ENCODE results near the gene SASH1. TPM values are rescaled to one million over a fixed set of nuclear protein-coding genes. Genes with fewer than 3 reads are reported as not detected.

SASH1 gene
- total RNA-seq, 1 experiment from 2014 or later: 11.7 TPM

- Histone ChIP-seq H3K9me3 (ENCODE audit: control insufficient read depth in 1 of 2, insufficient read depth in 1 of 2, low read depth in 1 of 2, low read length in 2 of 2) (no peaks in the 10 kb centered on the region), H3K9me2 (ENCODE audit: insufficient read depth) (0 out of 2 replicates have a peak, but pooled peaks cover 3% of the 10 kb centered on the region), H3K79me2 (ENCODE audit: insufficient read depth, low read length) (no peaks in the 10 kb centered on the region), H4K20me1 (ENCODE audit: insufficient read depth) (no peaks in the 10 kb centered on the region), H3K4me1 (ENCODE audit: control insufficient read depth in 1 of 2, insufficient read depth in 2 of 2, low read length in 2 of 2) (no peaks in the 10 kb centered on the region), H3K4me3 (replicated peaks in 1 of 2; ENCODE audit: low read depth in 1 of 2, low read length in 2 of 2) (no peak overlapping the region), H2AFZ (ENCODE audit: low read depth, low read length, poor library complexity, severe bottlenecking) (no peak overlapping the region), H3K4me2 (ENCODE audit: low read length) (no peak overlapping the region), H3K9ac (ENCODE audit: low read length) (no peak overlapping the region), H3K36me3 (ENCODE audit: control insufficient read depth in 1 of 2, insufficient read depth in 2 of 2, low read length in 2 of 2) (no peaks in the 10 kb centered on the region), H3K27ac (ENCODE audit: low read depth, low read length) (no peak overlapping the region), H3K27me3 (ENCODE audit: insufficient read depth, low read length) (no peaks in the 10 kb centered on the region)
- ChIA-PET POLR2A (no interaction called here), CTCF (no interaction called here), RAD21 (ENCODE audit: low non-redundant PET in 1 of 2, low total read pairs in 2 of 2, uncharacterized antibody in 2 of 2, unreplicated experiment in 2 of 2) (no interaction called here)
- ATAC-seq: no peak
- DNase-seq (ENCODE audit: low read depth, low spot score): no peak
- TF ChIP-seq EZH2phosphoT487 (IDR thresholded peaks at IDR 0.05; ENCODE audit: borderline replicate concordance) (no peak), ZBTB33 (IDR thresholded peaks at IDR 0.05; ENCODE audit: extremely low read depth, insufficient replicate concordance, low read length) (no peak), CBX3 (IDR thresholded peaks at IDR 0.05; ENCODE audit: low read depth) (no peak), REST (IDR thresholded peaks at IDR 0.05; ENCODE audit: low read depth) (no peak), TCF7L2 (IDR thresholded peaks at IDR 0.05; ENCODE audit: borderline replicate concordance, extremely low read depth, insufficient read depth, insufficient read length) (no peak), EZH2 (IDR thresholded peaks at IDR 0.05) (no peak), ELF1 (IDR thresholded peaks at IDR 0.05; ENCODE audit: borderline replicate concordance, low read depth) (no peak), JUND (IDR thresholded peaks at IDR 0.05) (no peak), MAX (IDR thresholded peaks at IDR 0.05) (no peak), CEBPB (IDR thresholded peaks at IDR 0.05; ENCODE audit: low read depth) (no peak), SP1 (IDR thresholded peaks at IDR 0.05; ENCODE audit: low read depth) (no peak), YY1 (IDR thresholded peaks at IDR 0.05; ENCODE audit: extremely low read depth, insufficient replicate concordance, low read depth, low read length) (no peak), SRF (IDR thresholded peaks at IDR 0.05; ENCODE audit: low read depth) (no peak), POLR2A (IDR thresholded peaks at IDR 0.05; ENCODE audit: borderline replicate concordance, extremely low read depth, insufficient read depth, insufficient read length) (no peak), SIN3A (IDR thresholded peaks at IDR 0.05; ENCODE audit: low read depth) (no peak)
- BruUV-seq (replicated peaks): no TSS peak
- intact Hi-C loops (cut with micrococcal nuclease): no loop called here
These were observed 56.0 kb downstream of the SASH1 start for GRCh38 chr6:148398678-148399077.
